HG03159 (cell line): ENCODE measurements around the gene MBLAC1.

Source experiments
- ATAC-seq: cut with Tn5 transposase; IDR thresholded peaks from one replicate; pipeline ENCODE4 v1.9.1; 2021; ENCODE audit warnings: mild to moderate bottlenecking, moderate library complexity; ENCODE audit not compliant: unreplicated experiment

MBLAC1 gene

GRCh38 chr7:100169147-100169850 lies 42.5 kb downstream of the MBLAC1 start:
- ATAC-seq: no peak

GRCh38 chr7:100170101-100170897 lies 43.5 kb downstream of the MBLAC1 start:
- no peak for ATAC-seq

- no peak for ATAC-seq
These were observed 44.4 kb downstream of the MBLAC1 start for GRCh38 chr7:100171087-100171681.

- ATAC-seq: no peak
These were observed 45.1 kb downstream of the MBLAC1 start for GRCh38 chr7:100171840-100172239.

- ATAC-seq: no peak
These were observed 47.2 kb downstream of the MBLAC1 start for GRCh38 chr7:100173806-100174495.

- ATAC-seq: no peak
These were observed 47.8 kb downstream of the MBLAC1 start for GRCh38 chr7:100174582-100174981.

GRCh38 chr7:100175296-100175935 lies 48.6 kb downstream of the MBLAC1 start:
- no peak for ATAC-seq

- ATAC-seq: no peak
These were observed 49.6 kb downstream of the MBLAC1 start for GRCh38 chr7:100176096-100177044.

- peak; percentile 84 for ATAC-seq
These were observed 50.6 kb downstream of the MBLAC1 start, which contains the start of the genes GPC2 and STAG3 for GRCh38 chr7:100177045-100178001. Gene GPC2 (minus strand): TSS chr7:100177381. CDS start chr7:100177199, 182 bp downstream. Gene STAG3 (plus strand): TSS chr7:100177918. CDS start chr7:100180557, 2,639 bp downstream.
